H1 (cell line): ENCODE data around the gene AKAP8. TPM values are rescaled to one million over a fixed set of nuclear protein-coding genes. Genes with fewer than 3 reads are reported as not detected.

Source experiments
- HDAC2 ChIP-seq, 2 experiments: fragments of 300-600 bp in 1 of 2; sonication (generic) in 1 of 2; IDR thresholded peaks; 2 replicates each; pipeline ENCODE4 v1.6.1; 2011 to 2012; ENCODE audit warnings: low read depth in 2 of 2, low read length in 2 of 2, mild to moderate bottlenecking in 2 of 2, moderate library complexity in 2 of 2, borderline replicate concordance in 1 of 2, inconsistent platforms in 1 of 2
- JUND ChIP-seq: IDR thresholded peaks from 2 replicates; pipeline ENCODE4 v1.6.1; 2011; ENCODE audit warnings: mild to moderate bottlenecking, improper control_type of control experiment, low read length
- POLR2AphosphoS5 ChIP-seq: IDR thresholded peaks from 2 replicates; pipeline ENCODE4 v1.6.1; 2011; ENCODE audit warnings: low read depth, low read length
- SRF ChIP-seq: IDR thresholded peaks from 2 replicates; pipeline ENCODE4 v1.6.1; 2011; ENCODE audit warnings: mild to moderate bottlenecking, low read depth, low read length, moderate library complexity
- USF2 ChIP-seq: IDR thresholded peaks from 2 replicates; pipeline ENCODE4 v1.6.1; 2011; ENCODE audit warnings: low read length, improper control_type of control experiment
- polyA plus RNA-seq, 7 experiments: library from polyadenylated mRNA; depleted of rRNA in 3 of 7; stranded (reverse) in 5 of 7; unstranded in 2 of 7; fragments of >200 nt in 5 of 7; fragments of 200-250 nt in 2 of 7; gene quantifications; 1 replicate in 5 of 7; 2 replicates in 1 of 7; 4 replicates in 1 of 7; pipeline versions ENCODE4 v1.2.1 to v1.2.3, GENCODE V29; 2011 to 2013; ENCODE audit warnings: missing spikeins in 2 of 7, mixed read lengths in 2 of 7
- total RNA-seq: library from RNA; stranded (reverse); fragmentation: NEBNext Ultra II Directional; extraction: Animal tissue kit (Norgen Biotek cat#: 25700); gene quantifications from 2 replicates; pipeline ENCODE4 v1.2.1, GENCODE V29; 2021

AKAP8 gene
- total and polyA plus RNA-seq, 2 of the 8 experiments (the other 6 are each of a cell fraction or from before 2014, with no cell fraction given), result 17.0 to 41.0 TPM

- no peak for TF ChIP-seq SRF
- no peak for TF ChIP-seq USF2
- no peak for TF ChIP-seq POLR2AphosphoS5
- TF ChIP-seq HDAC2 (IDR thresholded peaks at IDR 0.05; ENCODE audit: borderline replicate concordance in 1 of 2, low read depth in 2 of 2, low read length in 2 of 2), result no peak
- no peak for TF ChIP-seq JUND
These were observed 7.1 kb downstream of the AKAP8 start (continued) for GRCh38 chr19:15372470-15372869.
